Activated CD4-positive, alpha-beta T cell treated with anti-CD3 and anti-CD28 coated beads for 1 hour (primary cell): ENCODE results near the gene MAVS.
"Not testable (repeated sequence)": the region's sequence is repeated elsewhere in the genome, so short reads cannot be mapped to it uniquely, and the experiment has no call there.

Experiments used
- DNase-seq: peaks from one replicate; pipeline ENCODE4 v3.0.0-alpha.2; 2020

The MAVS gene

DNA sequence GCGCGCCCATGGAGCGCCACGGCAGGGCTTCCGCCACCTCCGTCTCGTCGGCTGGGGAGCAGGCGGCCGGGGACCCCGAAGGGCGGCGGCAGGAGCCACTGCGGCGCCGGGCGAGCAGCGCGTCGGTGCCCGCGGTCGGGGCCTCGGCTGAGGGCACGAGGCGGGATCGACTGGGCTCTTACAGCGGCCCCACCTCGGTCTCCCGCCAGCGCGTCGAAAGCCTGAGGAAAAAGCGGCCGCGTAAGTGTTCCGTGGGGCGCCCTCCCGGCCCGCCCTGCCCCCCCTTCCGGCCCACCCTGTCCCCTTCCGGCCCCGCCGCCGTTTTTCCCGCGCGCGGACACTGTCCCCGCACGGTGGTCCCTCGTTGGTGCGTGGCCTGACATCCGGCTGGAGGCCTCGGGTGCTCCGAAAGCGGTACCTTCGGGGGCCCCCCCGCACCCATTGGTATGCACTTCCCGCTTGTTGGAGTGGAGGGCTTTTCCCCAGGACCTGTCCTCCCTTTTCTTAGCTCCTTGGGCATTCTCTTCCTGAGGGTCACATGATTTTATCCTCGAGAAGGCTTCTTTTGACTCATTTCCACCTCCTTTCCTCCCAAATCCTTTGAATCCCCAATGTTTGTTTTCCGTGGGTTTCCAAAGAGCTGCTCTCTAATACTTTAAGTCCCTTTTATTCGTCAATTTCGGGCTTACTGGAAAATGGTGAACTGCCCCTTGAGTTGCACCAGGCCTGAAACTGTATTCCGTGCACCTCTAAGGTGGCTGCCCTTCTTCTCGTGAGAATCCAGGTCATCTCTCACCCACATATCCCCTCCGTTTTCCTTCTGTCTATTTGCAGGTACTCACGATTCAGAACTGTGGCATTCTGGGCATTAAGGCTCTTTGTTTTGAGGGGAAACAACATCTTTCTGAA lies 43.1 kb downstream of the MAVS start:
- DNase-seq = peak; percentile 13

DNA sequence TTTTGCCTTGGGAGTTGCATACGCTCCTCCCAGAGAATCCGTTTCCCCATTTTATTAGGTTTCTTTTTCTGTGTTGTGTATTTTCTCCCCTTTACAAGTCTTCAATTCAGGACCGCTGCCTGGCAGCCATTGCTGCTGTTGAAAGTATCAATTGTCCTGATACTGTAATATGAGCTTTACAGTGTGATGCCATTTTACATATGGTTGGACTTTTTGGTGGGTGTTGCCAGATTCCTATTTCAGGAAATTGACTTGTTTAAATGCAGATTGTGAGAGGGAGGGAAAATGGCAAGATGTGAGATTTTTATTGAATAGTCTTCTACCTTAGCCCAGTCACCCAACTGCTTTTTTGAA lies 43.7 kb downstream of the MAVS start:
- DNase-seq = no peak

DNA sequence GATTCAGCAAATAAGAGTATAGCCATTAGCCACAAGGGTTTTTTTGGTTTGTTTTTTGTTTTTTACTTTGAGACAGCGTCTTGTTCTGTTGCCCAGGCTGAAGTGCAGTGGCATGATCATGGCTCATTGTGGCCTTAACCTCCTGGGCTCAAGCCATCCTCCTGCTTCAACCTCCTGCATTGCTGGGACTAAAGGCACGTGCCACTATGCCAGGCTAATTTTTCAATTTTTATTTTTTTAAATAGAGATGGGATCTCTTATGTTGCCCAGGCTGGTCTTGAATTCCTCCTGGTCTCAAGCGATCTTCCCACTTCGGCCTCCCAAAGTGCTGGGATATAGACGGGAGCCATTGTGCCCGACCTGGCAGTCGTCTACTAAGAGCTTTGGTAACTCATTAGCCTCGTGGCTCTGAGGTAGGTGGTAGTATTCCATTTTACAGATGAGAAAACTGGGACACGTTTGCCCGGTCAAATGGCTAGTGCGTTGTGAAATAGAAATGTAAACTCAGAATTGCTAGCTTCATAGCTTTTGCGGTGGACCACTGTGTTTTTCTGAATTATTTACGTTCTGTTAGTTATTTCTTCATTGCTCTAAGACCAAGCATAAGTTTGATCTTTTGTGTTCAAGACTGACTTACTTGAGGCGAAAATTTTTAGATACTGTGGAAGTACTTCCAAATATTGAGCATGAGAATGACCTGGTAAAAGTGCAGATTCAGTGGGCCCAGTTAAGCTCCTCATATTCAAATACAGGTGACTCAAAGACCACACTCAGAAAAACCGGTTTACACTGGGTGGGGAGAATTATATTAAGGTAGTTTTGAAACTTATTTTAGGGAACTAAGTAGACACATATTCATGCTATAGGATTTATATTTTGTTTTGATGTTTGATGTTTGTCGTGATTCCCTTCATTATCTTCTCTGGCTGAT lies 44.6 kb downstream of the MAVS start:
- no peak for DNase-seq

DNA sequence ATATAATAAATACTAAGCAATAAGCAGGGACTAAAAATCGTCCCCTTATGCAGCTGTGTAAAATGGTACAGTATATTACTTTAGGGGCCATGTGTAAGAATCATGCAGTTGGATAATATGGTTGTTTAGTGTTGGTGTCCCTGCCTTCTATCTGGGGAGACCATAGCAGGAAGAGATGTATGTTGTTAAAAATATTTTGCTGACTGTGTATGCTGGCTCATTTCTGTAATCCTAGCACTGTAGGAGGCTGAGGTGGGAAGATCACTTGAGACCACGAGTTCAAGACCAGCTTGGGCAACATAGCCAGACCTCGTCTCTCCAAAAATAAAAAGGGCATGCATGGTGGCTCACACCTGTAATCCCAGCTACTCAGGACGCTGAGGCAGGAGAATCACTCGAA lies 48.2 kb downstream of the MAVS start:
- no peak for DNase-seq

DNA sequence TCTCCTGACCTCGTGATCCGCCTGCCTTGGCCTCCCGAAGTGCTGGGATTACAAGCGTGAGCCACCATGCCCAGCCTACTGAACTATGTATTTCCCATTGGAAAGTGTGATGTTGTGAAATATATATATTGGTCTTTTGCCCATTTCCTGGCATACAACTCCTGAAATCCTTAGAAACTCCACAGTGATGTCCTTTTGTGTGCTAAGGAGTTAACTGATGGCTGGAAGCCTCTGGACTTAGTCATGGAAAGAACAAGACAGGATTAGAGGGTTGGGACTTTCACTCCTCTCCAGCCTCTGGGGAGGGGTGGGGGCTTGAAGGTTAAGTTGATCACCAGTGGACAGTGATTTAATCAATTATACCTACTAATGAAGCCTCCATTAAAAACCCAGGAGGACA lies 49.7 kb downstream of the MAVS start:
- no peak for DNase-seq

DNA sequence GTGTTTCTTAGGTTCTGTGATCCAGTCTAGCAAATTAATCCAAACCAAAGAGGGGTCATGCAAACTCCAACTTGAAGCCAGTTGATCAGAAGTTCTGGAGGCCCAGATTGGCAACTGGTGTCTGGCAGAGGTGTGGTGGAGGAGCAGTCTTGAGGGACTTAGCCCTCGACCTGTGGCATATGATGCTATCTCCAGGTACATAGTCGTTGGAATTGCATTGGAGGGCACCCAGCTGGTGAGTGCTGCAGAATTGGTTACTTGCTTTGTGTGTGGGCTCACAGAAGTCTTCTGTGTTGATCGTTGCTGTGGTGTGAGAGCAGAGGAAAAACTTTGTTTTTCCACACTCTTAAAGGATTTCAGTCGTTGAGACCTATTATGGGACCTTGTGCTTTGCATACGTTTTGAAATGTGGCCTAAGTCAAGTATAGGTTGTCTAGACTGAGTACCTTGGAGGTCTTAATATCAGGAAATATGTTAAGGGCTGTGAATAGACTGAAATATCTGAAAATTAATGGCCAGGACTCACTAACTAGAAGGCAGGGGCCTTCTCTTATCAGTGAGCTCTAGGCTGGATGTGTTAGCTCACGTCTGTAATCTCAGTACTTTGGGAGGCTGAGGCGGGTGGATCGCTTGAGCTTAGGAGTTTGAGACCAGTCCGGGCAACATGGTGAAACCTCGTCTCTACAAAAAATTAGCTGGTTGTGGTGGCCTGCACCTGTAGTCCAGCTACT lies 50.4 kb downstream of the MAVS start:
- no peak for DNase-seq

DNA sequence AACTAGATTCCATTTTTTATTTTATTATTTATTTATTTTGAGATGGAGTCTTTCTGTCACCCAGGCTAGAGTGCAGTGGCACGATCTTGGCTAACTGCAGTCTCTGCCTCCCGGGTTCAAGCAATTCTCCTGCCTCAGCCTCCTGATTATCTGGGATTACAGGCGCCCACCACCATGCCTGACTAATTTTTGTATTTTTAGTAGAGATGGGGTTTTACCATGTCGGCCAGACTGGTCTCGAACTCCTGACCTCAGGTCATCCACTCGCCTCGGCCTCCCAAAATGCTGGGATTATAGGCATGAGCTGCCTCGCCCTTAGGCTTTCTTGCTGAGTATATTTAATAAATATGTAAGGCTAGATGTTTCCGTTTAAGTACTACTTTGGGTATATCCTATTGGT lies 51.5 kb downstream of the MAVS start:
- not testable (repeated sequence) for DNase-seq

DNA sequence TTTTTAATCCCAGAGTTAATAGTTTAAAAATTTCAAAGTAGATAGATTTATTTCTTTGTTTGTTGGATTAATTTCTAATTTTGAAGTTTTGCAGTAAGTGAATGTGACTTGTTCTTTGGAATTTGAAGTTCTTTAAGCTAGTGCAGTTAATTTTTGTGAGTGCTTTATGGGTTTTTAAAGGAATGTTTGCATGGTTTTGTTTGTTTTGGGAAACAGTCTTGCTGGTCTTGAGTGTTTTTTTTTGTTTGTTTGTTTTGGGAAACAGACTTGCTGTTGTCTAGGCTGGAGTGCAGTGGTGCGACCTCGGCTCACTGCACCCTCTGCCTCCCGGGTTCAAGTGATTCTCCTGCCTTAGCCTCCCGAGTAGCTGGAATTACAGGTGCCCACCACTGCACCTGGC lies 52.0 kb downstream of the MAVS start:
- no peak for DNase-seq

DNA sequence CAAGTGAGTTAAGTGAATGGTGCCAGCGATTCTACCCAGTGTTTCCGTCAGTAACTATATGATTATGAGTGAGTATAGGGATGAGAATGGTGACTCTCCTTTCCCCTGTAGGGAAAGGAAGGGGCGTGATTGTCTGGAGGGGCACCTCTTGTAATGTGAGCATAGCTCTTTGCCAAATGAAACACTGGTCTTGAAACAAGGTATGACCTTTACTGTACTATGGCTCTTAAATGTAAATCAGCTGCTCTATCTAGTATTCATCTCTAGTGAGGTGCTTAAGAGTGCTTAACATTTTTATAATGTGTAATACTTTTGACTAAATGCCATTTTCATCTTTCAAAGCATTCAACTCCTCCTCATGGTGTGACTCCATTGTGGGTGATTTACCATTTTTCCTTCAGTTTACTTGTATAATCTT lies 53.6 kb downstream of the MAVS start:
- DNase-seq = no peak

DNA sequence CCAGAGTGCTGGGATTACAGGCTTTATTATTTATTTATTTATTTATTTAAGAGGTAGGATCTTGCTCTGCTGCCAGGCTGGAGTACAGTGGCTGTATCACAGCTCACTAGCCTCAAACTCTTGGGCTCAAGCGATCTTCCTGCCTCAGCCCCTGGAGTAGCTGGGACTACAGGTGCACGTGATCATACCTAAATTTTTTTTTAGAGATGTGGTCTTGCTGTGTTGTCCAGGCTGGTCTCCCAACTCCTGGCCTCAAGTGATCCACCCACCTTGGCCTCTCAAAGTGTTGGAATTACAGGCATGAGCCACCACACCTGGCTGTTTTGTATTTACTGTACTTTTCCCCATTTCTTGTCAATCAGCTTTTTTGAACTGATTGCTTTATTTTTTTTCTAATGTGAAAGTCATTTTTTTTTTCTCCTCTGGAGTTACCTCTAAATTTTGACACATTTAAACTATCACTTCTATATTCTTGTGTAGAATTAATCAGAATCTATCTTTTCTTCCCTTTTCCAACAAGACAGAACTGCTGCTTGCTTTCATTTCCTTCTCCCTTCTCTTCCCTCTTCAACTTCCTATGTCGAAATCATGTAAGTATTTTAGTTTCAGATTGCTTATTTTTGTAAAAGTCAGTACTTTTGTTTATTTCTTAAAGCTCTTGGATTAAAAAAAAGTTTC lies 54.5 kb downstream of the MAVS start:
- DNase-seq = no peak

DNA sequence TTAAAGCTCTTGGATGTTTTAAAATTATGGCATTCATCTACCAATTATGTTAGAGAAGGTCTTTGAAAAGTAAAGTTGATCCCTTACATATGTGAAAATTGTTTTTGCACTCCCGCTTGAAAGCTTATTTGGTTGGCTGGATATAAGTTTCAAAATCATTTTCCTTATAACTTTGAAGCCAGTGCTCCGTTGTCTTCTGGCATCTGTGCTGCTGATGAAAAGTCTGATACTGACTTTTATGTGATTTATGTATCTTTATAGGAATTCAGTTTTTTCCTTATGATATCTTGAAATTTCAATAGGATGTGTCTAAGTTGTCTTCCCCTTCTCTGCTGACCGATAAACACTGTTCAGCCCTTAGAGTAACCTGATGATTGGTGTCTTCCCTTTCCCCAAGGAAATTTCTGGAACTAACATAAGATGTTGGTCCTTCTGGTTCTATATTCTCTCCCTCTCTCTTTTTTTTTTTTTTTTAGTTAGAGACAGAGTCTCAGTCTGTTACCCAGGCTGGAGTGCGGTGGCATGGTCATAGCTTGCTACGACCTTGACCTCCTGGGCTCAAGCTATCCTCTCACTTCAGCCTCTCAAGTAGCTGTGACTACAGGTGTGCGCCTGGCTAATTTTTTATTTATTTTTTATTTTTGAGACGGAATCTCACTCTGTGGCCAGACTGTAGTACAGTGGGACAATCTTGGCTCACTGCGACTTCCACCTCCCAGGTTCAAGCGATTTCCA lies 55.2 kb downstream of the MAVS start:
- DNase-seq = no peak

DNA sequence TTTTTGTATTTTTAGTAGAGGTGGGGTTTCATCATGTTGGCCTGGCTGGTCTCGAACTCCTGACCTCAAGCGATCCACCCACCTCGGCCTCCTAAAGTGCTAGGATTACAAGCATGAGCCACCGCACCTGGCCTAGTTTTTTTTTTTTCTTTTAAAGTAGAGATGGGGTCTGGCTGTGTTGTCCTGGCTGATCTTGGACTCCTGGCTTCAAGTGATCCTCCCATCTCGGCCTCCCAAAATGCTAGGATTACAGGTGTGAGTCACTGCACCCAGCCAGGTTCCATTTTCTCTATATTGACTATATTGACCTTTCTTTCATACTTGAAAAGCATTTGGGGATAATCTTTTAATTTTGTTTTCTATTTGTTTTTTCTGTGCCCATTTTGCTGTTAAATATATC lies 55.8 kb downstream of the MAVS start:
- no peak for DNase-seq

DNA sequence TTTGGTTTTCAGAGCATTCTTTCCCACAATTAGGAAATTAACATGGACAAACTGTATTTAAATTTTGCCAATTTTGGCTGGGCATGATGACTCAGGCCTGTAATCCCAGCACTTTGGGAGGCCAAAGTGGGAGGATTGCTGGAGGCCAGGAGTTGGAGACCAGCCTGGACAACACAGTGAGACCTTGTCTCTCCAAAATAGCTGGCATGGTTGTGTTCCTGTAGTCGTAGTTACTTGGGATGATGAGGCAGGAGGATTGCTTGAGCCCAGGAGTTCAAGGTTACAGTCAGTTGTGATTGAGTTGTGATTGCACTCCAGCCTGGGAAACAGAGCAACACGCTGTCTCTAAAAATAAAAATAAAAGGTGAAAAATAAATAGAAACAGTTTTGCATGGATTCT lies 57.6 kb downstream of the MAVS start:
- DNase-seq = no peak

DNA sequence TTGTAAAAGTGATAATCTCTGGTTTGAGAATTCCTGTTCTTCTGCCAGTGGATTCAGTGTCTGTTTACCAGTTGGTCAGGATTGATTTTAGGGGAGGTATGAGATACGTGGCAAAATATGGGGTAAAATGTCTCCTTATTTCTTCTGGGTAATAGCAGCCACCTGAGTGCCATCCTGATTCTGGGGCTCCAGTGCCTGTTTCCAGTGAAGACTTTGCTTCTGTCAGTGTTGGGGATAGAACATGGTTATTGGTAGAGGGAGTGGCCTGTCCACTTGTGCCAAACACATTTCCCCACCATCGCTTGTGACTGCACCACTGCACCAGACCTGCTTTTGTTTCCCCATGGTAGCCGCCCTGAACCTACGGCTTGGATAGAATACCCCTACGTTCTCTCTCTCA lies 58.2 kb downstream of the MAVS start:
- no peak for DNase-seq

DNA sequence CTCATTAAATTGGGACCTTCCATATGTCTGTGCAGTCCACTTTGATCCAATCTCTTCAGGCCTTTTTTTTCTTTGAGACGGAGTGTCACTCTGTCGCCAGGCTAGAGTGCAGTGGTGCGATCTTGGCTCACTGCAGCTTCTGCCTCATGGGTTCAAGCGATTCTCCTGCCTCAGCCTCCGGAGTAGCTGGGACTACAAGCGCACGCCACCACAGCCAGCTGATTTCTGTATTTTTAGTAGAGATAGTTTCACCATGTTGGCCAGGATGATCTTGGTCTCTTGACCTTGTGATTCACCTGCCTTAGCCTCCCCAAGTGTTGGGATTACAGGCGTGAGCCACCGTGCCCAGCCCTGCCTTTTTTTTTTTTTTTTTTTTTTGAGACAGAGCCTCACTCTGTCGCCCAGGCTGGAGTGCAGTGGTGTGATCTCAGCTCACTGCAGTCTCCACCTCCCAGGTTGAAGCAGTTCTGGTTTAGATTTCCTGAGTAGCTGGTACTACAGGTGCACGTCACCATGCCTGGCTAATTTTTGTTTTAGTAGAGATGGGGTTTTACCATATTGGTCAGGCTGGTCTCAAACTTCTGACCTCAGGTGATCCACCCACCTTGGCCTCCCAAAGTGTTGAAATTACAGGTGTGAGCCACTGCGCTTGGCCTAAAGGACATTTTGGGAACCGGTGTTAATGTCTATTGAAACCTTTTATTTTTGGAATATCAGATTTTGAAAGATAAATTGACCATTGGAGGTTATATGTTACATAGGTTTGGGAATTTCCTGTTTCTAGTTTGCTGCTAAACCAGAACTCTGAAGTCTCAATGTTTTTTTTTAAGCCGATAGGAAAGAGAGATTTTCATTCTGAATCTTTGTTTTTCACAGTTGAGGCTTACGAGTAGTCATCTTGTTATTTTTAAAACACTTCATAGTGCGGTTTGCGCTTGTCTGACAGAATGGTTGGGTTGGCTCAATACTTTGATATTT lies 60.4 kb downstream of the MAVS start:
- DNase-seq = not testable (repeated sequence)

DNA sequence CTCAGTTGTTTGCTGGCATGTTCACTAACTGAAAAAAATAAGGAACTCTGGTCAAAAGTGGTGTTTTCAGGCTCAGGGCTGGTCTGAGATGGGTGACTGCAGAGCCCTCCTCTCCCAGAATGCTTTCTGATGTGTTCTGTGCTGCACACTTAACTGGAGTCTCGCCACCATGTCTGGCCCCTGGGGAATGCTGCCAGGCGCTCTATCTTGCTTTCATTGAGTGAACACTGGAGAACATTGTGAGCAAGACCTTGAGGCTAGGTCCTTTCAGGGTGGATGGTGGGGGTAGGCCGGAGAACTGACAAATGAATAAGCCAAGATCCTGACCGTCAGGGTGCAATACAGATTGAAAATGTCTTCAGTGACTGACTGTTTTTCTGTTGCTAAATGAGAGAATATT lies 62.0 kb downstream of the MAVS start:
- DNase-seq = no peak

DNA sequence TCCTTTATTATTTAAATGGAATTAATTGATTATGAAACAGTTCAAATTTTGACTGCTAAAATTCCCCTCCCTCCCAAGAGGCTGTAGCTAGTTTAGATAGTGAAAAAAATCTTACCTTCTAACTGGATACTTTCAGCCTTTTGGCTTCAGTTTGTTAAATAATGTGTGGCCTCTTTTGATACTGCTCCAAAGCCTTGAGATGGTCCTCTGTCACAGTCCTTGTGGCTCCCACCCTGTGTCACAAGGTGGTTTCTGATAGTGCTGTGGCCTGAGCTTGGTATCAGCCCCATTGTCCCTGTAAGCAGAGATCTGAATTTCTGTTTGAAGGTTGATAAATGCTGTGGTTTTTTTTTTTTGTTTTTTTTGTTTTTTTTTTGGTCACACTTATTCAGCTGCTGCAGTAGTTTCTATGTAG lies 63.3 kb downstream of the MAVS start:
- DNase-seq = no peak

DNA sequence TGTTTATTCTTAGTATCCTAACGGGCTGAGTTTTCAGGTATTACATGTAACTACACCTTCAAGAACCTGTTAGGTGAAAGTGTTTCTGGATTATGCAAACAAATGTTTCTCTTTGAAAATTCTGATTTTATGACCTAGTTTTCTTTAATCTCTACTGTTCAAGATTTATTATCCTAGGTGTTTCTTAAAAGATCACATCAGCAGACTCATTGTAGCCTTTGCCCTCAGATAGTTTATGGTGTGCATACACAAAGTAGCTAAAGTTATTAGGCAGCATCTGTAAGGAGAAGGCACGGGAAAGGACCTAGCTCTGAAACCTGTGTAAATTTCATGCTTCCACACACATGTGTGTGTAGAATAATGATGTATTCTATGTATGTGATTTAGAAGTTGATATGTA lies 64.2 kb downstream of the MAVS start:
- no peak for DNase-seq

DNA sequence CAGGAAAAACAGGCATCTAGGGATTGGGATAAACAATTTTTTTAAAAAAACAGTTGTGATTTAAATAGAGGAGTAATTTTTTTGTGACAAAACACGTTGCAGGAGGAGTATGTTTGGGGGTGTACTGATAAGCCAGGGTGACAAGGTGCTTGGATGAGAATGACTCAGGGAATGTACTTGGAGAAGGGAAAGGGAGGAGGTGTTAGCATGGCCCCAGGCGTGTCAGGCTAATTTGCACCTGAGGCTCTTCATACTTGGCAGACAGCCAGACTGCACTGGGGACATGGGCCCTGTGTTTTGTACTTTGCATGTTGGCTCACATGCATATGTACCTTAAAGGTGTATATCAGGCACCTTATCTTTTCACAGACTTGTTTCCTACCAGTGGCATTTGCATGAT lies 65.3 kb downstream of the MAVS start:
- no peak for DNase-seq

DNA sequence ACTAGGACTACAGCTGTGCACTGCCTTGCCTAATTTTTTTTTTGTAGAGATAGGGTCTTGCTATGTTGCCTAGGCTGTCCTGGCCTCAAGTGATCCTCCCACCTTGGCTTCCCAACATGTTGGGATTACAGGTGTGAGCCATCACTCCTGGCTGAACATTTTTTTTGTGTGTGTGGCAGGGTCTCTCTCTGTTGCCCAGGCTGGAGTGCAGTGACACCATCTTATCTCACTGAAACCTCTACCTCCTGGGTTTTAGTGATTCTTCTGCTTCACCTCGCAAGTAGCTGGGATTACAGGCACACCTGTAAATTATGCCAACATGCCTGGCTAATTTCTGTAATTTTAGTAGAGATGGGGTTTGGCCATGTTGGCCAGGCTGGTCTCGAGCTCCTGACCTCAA lies 67.8 kb downstream of the MAVS start:
- DNase-seq = no peak

DNA sequence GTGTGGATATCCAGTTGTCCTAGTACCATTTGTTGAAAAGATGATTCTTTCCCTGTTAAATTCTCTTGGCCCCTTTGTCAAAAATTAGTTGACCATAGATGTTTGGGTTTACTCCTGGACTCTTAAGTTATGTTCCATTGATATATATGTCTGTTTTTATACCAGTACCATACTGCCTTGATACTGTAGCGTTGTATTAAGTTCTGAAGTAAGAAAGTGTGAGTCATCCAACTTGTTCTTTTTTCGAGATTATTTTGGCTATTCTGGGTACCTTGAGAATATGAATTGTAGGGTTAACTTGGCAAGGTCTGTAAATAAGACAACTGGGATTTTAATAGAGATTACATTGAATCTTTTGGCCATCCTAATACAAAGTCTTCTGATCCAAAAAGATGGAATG lies 69.1 kb downstream of the MAVS start:
- no peak for DNase-seq
